Breast epithelium (tissue), 4 donors: Measurements from ENCODE around the gene KCNIP3. TPM values are rescaled to one million over a fixed set of nuclear protein-coding genes. Genes with fewer than 3 reads are reported as not detected.

Experiments
- DNase-seq, 2 donors: peaks; one replicate each; pipeline ENCODE4 v3.0.0-alpha.2; 2019; ENCODE audit warnings: low spot score in 2 of 2
- H3K27ac ChIP-seq, 2 donors: fragments of 200-600 bp; sonication (generic) in 1 of 2; one replicate each; pipeline ENCODE4 v1.5.1; 2016 to 2019; ENCODE audit warnings: mild to moderate bottlenecking in 1 of 2
- H3K27me3 ChIP-seq, 2 donors: fragments of 200-600 bp; sonication (generic) in 1 of 2; one replicate each; pipeline versions ENCODE4 v1.5.1 to v1.6.0; 2017 to 2019; ENCODE audit warnings: control low read depth in 1 of 2, mild to moderate bottlenecking in 1 of 2
- H3K36me3 ChIP-seq: fragments of 200-600 bp; one replicate; pipeline ENCODE4 v1.5.1; 2019
- H3K4me1 ChIP-seq, 2 donors: fragments of 200-600 bp; sonication (generic); one replicate each; pipeline ENCODE4 v1.5.1; 2016 to 2019; ENCODE audit warnings: control low read depth in 1 of 2
- H3K4me3 ChIP-seq, 3 donors: fragments of 200-600 bp; sonication (generic); 1 replicate in 2 of 3; 2 replicates in 1 of 3; pipeline ENCODE4 v1.5.1; 2016 to 2019; ENCODE audit warnings: mild to moderate bottlenecking in 3 of 3, moderate library complexity in 2 of 3
- H3K9me3 ChIP-seq, 2 donors: fragments of 200-600 bp; sonication (generic) in 1 of 2; one replicate each; pipeline ENCODE4 v1.5.1; 2016 to 2019; ENCODE audit warnings: control low read depth in 1 of 2
- CTCF ChIP-seq, 3 donors: fragments of 450-650 bp; IDR thresholded peaks; one replicate each; pipeline ENCODE4 v1.5.1; 2016 to 2017; ENCODE audit warnings: antibody characterized with exemption in 3 of 3, mild to moderate bottlenecking in 3 of 3, moderate library complexity in 3 of 3
- POLR2A ChIP-seq: fragments of 450-650 bp; IDR thresholded peaks from one replicate; pipeline ENCODE4 v1.6.1; 2016; ENCODE audit warnings: antibody characterized with exemption, mild to moderate bottlenecking, moderate library complexity
- POLR2AphosphoS5 ChIP-seq, 3 donors: sonication (generic); formaldehyde crosslinking; IDR thresholded peaks; one replicate each; pipeline ENCODE4 v1.6.1; 2017; ENCODE audit warnings: antibody characterized with exemption in 3 of 3
- intact Hi-C: fragments of 100-400 bp; cut with DNase I; formaldehyde crosslinking; loops from one replicate; pipeline ENCODE4 v1.15.1; 2023; ENCODE audit warnings: low total_unique reads
- total RNA-seq, 3 donors: library from RNA; depleted of rRNA; stranded (reverse); fragments of >200 nt; gene quantifications; one replicate each; pipeline ENCODE4 v1.1.0, GENCODE V29; 2016

Gene KCNIP3
- total RNA-seq, 3 donors from 2014 or later = 14.4 to 30.1 (median 15.1) TPM

DNA sequence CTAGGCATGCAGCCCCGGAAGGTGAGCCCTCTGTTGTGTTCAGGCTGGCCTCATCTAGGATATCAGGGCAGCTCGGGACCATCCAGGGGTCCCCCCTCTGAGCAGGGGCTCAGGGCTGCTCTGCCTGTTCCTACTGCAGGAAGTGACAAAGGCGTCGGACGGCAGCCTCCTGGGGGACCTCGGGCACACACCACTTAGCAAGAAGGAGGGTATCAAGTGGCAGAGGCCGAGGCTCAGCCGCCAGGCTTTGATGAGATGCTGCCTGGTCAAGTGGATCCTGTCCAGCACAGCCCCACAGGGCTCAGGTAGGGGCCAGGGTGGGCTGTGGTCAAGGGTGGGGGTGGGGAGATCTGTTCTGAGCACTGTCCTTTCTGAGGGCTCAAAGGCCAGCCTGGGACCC, 13.1 kb downstream of the KCNIP3 start:
- intact Hi-C loops = no loop called here
- Histone ChIP-seq H3K27me3 (no peaks in the 10 kb centered on the region), H3K36me3 (no peaks in the 10 kb centered on the region), H3K27ac (no peak overlapping the region), H3K9me3 (no peaks in the 10 kb centered on the region), H3K4me1 (peaks cover 0 to 7% of the 10 kb centered on the region in 2 donors), H3K4me3 (no peak overlapping the region)
- TF ChIP-seq POLR2AphosphoS5 (IDR thresholded peaks at IDR 0.05) (no peak), POLR2A (no peak), CTCF (IDR thresholded peaks at IDR 0.05) (no peak)
- DNase-seq = no peak

DNA sequence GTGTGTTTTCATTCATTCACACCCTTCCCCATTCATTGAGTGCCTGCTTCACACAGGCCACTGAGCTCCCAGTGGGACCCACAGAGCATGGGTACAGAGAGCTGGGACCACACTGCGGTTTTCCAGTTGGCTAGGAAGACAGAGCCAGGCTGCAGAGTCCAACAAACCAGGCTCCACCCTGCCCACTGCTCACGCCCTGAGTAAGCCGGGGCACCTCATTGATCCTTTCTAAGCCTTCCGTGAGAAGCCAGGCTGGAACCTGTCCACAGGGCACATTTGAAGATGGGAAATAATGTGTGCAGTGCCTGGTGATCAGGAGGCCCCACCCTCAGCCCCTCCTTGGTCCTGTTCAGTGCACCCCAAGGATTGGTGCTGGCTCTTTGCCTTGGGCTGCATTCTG, 13.5 kb downstream of the KCNIP3 start:
- no peak for TF ChIP-seq CTCF (IDR thresholded peaks at IDR 0.05)
- no peak for TF ChIP-seq POLR2A
- no peak for TF ChIP-seq POLR2AphosphoS5 (IDR thresholded peaks at IDR 0.05)
- H3K4me3 ChIP-seq = no peak overlapping the region
- H3K9me3 ChIP-seq = no peaks in the 10 kb centered on the region
- H3K36me3 ChIP-seq = no peaks in the 10 kb centered on the region
- peaks cover 0 to 7% of the 10 kb centered on the region in 2 donors for H3K4me1 ChIP-seq
- no peak overlapping the region for H3K27ac ChIP-seq
- intact Hi-C loops = no loop called here
- no peaks in the 10 kb centered on the region for H3K27me3 ChIP-seq
- DNase-seq = no peak

GRCh38 chr2:95311815-95312542, 14.8 kb downstream of the KCNIP3 start:
- Histone ChIP-seq H3K4me1 (peaks cover 4 to 17% of the 10 kb centered on the region in 2 donors), H3K9me3 (no peaks in the 10 kb centered on the region), H3K4me3 (no peak overlapping the region), H3K27me3 (no peaks in the 10 kb centered on the region), H3K36me3 (no peaks in the 10 kb centered on the region), H3K27ac (no peak overlapping the region)
- TF ChIP-seq POLR2A (no peak), POLR2AphosphoS5 (IDR thresholded peaks at IDR 0.05) (no peak), CTCF (IDR thresholded peaks at IDR 0.05) (no peak)
- intact Hi-C loops = no loop called here
- DNase-seq = no peak

DNA sequence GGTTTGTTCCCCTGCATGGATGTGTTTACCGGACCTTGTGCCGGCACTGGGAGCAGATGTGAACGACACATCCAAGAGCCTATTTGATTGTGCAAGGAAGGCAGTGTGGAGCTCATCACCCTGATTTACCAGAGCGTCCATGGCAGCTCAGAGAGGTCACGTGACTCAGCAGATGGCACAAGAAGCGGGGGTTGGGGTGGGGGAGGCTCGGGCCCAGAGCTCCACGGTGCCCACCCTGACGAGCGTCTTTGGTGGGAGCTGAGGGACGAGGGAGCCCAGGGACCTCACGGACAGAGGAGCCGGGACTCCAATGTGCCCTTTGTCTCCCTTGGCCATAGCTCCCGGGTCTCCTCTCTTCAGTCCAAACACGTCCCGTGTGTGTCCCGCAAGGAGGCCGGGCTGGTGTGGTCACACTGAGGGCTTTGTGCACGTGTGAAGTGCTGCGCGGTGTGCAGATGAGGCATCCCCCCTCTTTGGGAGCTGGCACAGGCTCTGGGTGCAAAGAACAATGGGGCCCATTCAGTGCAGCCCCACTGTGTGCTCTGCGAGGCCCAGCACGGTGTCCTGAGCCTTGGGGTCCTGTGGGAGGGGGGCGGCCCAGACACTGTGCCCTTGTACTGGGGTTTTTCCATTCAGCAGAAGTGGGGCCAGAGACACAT, 15.5 kb downstream of the KCNIP3 start:
- H3K9me3 ChIP-seq = no peaks in the 10 kb centered on the region
- no peak overlapping the region for H3K27ac ChIP-seq
- no peaks in the 10 kb centered on the region for H3K36me3 ChIP-seq
- DNase-seq = no peak
- peaks cover 4 to 23% of the 10 kb centered on the region in 2 donors for H3K4me1 ChIP-seq
- intact Hi-C loops = no loop called here
- no peaks in the 10 kb centered on the region for H3K27me3 ChIP-seq
- TF ChIP-seq POLR2AphosphoS5 (IDR thresholded peaks at IDR 0.05) (no peak), POLR2A (no peak), CTCF (IDR thresholded peaks at IDR 0.05) (no peak)
- H3K4me3 ChIP-seq = no peak overlapping the region
